HepG2 (cell line): ENCODE results near the gene EPHA5. TPM values are rescaled to one million over a fixed set of nuclear protein-coding genes. Genes with fewer than 3 reads are reported as not detected.

ENCODE experiments used
- ATAC-seq: fragments of 200-7000 bp; cut with Tn5 transposase; 3 replicates; pipeline ENCODE4 v1.9.1; 2020; ENCODE audit warnings: mild to moderate bottlenecking, moderate library complexity
- BruUV-seq: library from RNA; stranded (reverse); fragments of 400-500 nt; replicated peaks from 2 replicates; lab custom pipeline; 2021; lab: Mats Ljungman, UMichigan
- CTCF ChIA-PET: fragments of 300-600 bp; formaldehyde crosslinking; extraction: SDS; loops from one replicate; lab custom pipeline; 2021; ENCODE audit warnings: low total read pairs, inconsistent platforms, low intra/inter-chr PET ratio; lab: Yijun Ruan, JAX
- POLR2A ChIA-PET: fragments of 350-600 bp; sonication (Branson Sonifier 250); formaldehyde crosslinking; loops from one replicate; lab custom pipeline; 2020; ENCODE audit warnings: antibody characterized with exemption, inconsistent platforms; lab: Yijun Ruan, JAX
- DNase-seq: peaks from one replicate; pipeline ENCODE4 v3.0.0-alpha.2; 2015; ENCODE audit warnings: low spot score
- FAIRE-seq: peaks from 3 replicates; lab custom pipeline; 2011; peaks lifted over from hg19 to GRCh38; lab: Jason Lieb, UNC
- H2AFZ ChIP-seq: one replicate; pipeline ENCODE4 v1.6.1; 2011; ENCODE audit warnings: low read length, inconsistent platforms
- H3K27ac ChIP-seq: fragments of 300-600 bp; 3 replicates; pipeline ENCODE4 v1.8.0; 2011; ENCODE audit warnings: mixed run types, mild to moderate bottlenecking, mixed read lengths, low read length, inconsistent platforms; ENCODE audit not compliant: insufficient read depth; ENCODE audit errors: extremely low read length
- H3K27me3 ChIP-seq, 2 experiments: fragments of 200-600 bp in 1 of 2; 2 replicates in 1 of 2; 3 replicates in 1 of 2; pipeline versions ENCODE4 v1.6.0 to v1.8.0; 2011; ENCODE audit warnings: low read length in 2 of 2, mild to moderate bottlenecking in 2 of 2, moderate library complexity in 2 of 2, inconsistent platforms in 1 of 2; ENCODE audit not compliant: insufficient read depth in 2 of 2, control insufficient read depth in 1 of 2
- H3K36me3 ChIP-seq, 2 experiments: fragments of 200-600 bp in 1 of 2; replicated peaks in 1 of 2; 2 replicates in 1 of 2; 3 replicates in 1 of 2; pipeline versions ENCODE4 v1.5.1 to v1.8.0; 2011; ENCODE audit warnings: low read length in 2 of 2, inconsistent platforms in 1 of 2; ENCODE audit not compliant: insufficient read depth in 2 of 2, control insufficient read depth in 1 of 2
- H3K4me1 ChIP-seq: 2 replicates; pipeline ENCODE4 v1.5.1; 2012; ENCODE audit warnings: low read length, inconsistent platforms; ENCODE audit not compliant: insufficient read depth
- H3K4me2 ChIP-seq: 2 replicates; pipeline ENCODE4 v1.6.0; 2011; ENCODE audit warnings: low read depth, low read length, inconsistent platforms
- H3K4me3 ChIP-seq, 3 experiments: fragments of 200-600 bp in 1 of 3; sonication (generic), shearing (Covaris generic) in 1 of 3; replicated peaks in 1 of 3; 2 replicates each; pipeline ENCODE4 v1.5.1; 2011 to 2016; ENCODE audit warnings: low read length in 3 of 3, inconsistent platforms in 2 of 3, low read depth in 2 of 3, mild to moderate bottlenecking in 2 of 3, control low read depth in 1 of 3, mixed read lengths in 1 of 3; ENCODE audit not compliant: insufficient read depth in 1 of 3
- H3K79me2 ChIP-seq: one replicate; pipeline ENCODE4 v1.6.1; 2011; ENCODE audit warnings: low read length, inconsistent platforms; ENCODE audit not compliant: insufficient read depth
- H3K9ac ChIP-seq: 2 replicates; pipeline ENCODE4 v1.6.0; 2011; ENCODE audit warnings: mild to moderate bottlenecking, low read depth, low read length, inconsistent platforms; ENCODE audit not compliant: insufficient read depth
- H3K9me3 ChIP-seq: 2 replicates; pipeline ENCODE4 v1.5.1; 2012; ENCODE audit warnings: mild to moderate bottlenecking, low read length
- H4K20me1 ChIP-seq: 2 replicates; pipeline ENCODE4 v1.6.0; 2011; ENCODE audit warnings: inconsistent platforms, mild to moderate bottlenecking, low read length, moderate library complexity; ENCODE audit not compliant: insufficient read depth
- HNF4G ChIP-seq, 2 experiments: sonication (generic) in 1 of 2; formaldehyde crosslinking in 1 of 2; IDR thresholded peaks; 2 replicates each; pipeline versions ENCODE4 v1.4.0 to v1.6.1; 2011 to 2020; ENCODE audit warnings: borderline replicate concordance in 2 of 2, low read depth in 2 of 2, mild to moderate bottlenecking in 2 of 2, low read length in 1 of 2, missing genetic modification reagents in 1 of 2, moderate library complexity in 1 of 2
- MAZ ChIP-seq, 2 experiments: sonication (generic) in 1 of 2; formaldehyde crosslinking in 1 of 2; IDR thresholded peaks; 2 replicates each; pipeline versions ENCODE4 v1.5.0 to v1.6.1; 2012 to 2020; ENCODE audit warnings: low read depth in 2 of 2, mild to moderate bottlenecking in 2 of 2, borderline replicate concordance in 1 of 2, improper control_type of control experiment in 1 of 2, low read length in 1 of 2, missing genetic modification reagents in 1 of 2, moderate library complexity in 1 of 2
- NFIC ChIP-seq: IDR thresholded peaks from 2 replicates; pipeline ENCODE4 v1.6.1; 2012; ENCODE audit warnings: mild to moderate bottlenecking, low read length, inconsistent platforms
- PHB2 ChIP-seq: fragments of 450-650 bp; IDR thresholded peaks from 2 replicates; pipeline ENCODE4 v1.6.1; 2018; ENCODE audit not compliant: partially characterized antibody
- PRPF4 ChIP-seq: fragments of 200-400 bp; formaldehyde crosslinking; IDR thresholded peaks from 2 replicates; pipeline ENCODE4 v1.6.1; 2016; ENCODE audit warnings: low read length, low read depth; ENCODE audit not compliant: poor library complexity, severe bottlenecking
- THYN1 ChIP-seq: sonication (generic); formaldehyde crosslinking; IDR thresholded peaks from 2 replicates; pipeline ENCODE4 v1.8.1; 2023; ENCODE audit warnings: low read depth, mild to moderate bottlenecking, moderate library complexity, missing genetic modification reagents, borderline replicate concordance
- U2AF2 ChIP-seq: fragments of 200-400 bp; formaldehyde crosslinking; IDR thresholded peaks from 2 replicates; pipeline ENCODE4 v1.6.1; 2017; ENCODE audit warnings: low read depth, mild to moderate bottlenecking, low read length
- ZBTB7A ChIP-seq: sonication (generic); formaldehyde crosslinking; IDR thresholded peaks from 2 replicates; pipeline ENCODE4 v1.8.0; 2022; ENCODE audit warnings: mild to moderate bottlenecking, missing genetic modification reagents
- ZNF230 ChIP-seq: sonication (generic); formaldehyde crosslinking; IDR thresholded peaks from 2 replicates; pipeline ENCODE4 v1.4.0; 2020; ENCODE audit warnings: mild to moderate bottlenecking, missing genetic modification reagents
- ZNF598 ChIP-seq: sonication (generic); formaldehyde crosslinking; IDR thresholded peaks from 2 replicates; pipeline ENCODE4 v1.5.1; 2020; ENCODE audit warnings: mild to moderate bottlenecking, missing genetic modification reagents, borderline replicate concordance
- ZNF768 ChIP-seq: sonication (generic); formaldehyde crosslinking; IDR thresholded peaks from 2 replicates; pipeline ENCODE4 v1.4.0; 2020; ENCODE audit warnings: missing genetic modification reagents
- WGBS: methylation state at CpG from one replicate; pipeline ENCODE4 v1.1.6; 2017; ENCODE audit warnings: low lambda C conversion rate; 5-methylcytosine and 5-hydroxymethylcytosine counted together
- in situ Hi-C: cut with HindIII; loops from 2 replicates; pipeline ENCODE4 v1.10.0; 2017; ENCODE audit warnings: low pct_unique_long_range_greater_than_20kb; ENCODE audit not compliant: extremely low pct_ligation_motif_present
- intact Hi-C: fragments of 100-400 bp; cut with micrococcal nuclease; formaldehyde crosslinking; loops from one replicate; pipeline ENCODE4 v1.10.0; 2022; ENCODE audit not compliant: unreplicated experiment
- polyA plus RNA-seq, 8 experiments: library from polyadenylated mRNA; depleted of rRNA in 3 of 8; stranded (reverse) in 7 of 8; unstranded in 1 of 8; fragments of >200 nt; fragmentation: Illumina TruSeq in 4 of 8; extraction: Trizol in 4 of 8; gene quantifications; 2 replicates each; pipeline versions ENCODE4 v1.2.1 to v1.2.3, GENCODE V29; 2011 to 2016; ENCODE audit warnings: low read depth in 4 of 8, missing spikeins in 1 of 8, mixed read lengths in 1 of 8; ENCODE audit not compliant: insufficient read depth in 1 of 8
- total RNA-seq, 5 experiments: library from RNA; depleted of rRNA; stranded (reverse); fragments of >200 nt; fragmentation: Illumina TruSeq; extraction: Trizol; gene quantifications; 2 replicates each; pipeline ENCODE4 v1.2.3, GENCODE V29; 2016; ENCODE audit warnings: low read depth in 1 of 5
- TF ChIP-seq, protein P1 (sequence below): sonication (generic); formaldehyde crosslinking; IDR thresholded peaks from 2 replicates; pipeline ENCODE4 v1.4.0; 2020; ENCODE audit warnings: missing genetic modification reagents; ENCODE audit errors: not compliant biosample characterization
- TF ChIP-seq, protein P2 (sequence below): sonication (generic); formaldehyde crosslinking; IDR thresholded peaks from 2 replicates; pipeline ENCODE4 v1.4.0; 2020; ENCODE audit warnings: mild to moderate bottlenecking, missing genetic modification reagents, borderline replicate concordance
- TF ChIP-seq, protein P3 (sequence below): sonication (generic); formaldehyde crosslinking; IDR thresholded peaks from 2 replicates; pipeline ENCODE4 v1.4.0; 2020; ENCODE audit warnings: missing genetic modification reagents
- TF ChIP-seq, protein P4 (sequence below): sonication (generic); formaldehyde crosslinking; IDR thresholded peaks from 2 replicates; pipeline ENCODE4 v1.5.1; 2020; ENCODE audit warnings: missing genetic modification reagents, mild to moderate bottlenecking, borderline replicate concordance
- TF ChIP-seq, protein P5 (sequence below): IDR thresholded peaks from 2 replicates; pipeline ENCODE4 v1.6.1; 2016; ENCODE audit warnings: missing compliant biosample characterization, missing genetic modification reagents, borderline replicate concordance

The EPHA5 gene
- total and polyA plus RNA-seq, 2 of the 13 experiments (the other 11 are each of a cell fraction or from before 2014, with no cell fraction given) = not detected

DNA sequence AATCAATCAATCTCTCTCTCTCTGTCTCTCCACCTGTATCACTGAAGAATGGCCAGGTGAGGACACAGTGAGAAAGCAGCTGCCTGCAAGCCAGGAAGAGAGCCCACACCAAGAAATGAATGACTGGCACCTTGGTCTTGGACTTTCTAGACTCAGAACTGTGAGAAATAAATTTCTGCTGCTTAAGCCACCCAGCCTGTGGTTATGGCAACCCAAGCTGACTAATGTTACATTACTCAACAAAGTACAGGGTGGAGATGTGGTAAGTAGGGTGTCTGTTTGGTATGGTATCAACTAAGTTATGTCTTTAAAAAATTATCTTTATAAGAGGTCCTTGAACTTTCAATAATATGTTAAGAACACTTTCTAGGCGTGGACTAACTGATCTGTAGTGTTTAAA, 159.3 kb downstream of the EPHA5 start:
- no peak overlapping the region for H3K4me3 ChIP-seq
- H3K27me3 ChIP-seq = no peaks in the 10 kb centered on the region
- no peak overlapping the region for H3K9ac ChIP-seq
- H3K4me1 ChIP-seq = no peaks in the 10 kb centered on the region
- no peak overlapping the region for H2AFZ ChIP-seq
- intact Hi-C loops = no loop called here
- 0% methylated on average over 1 of the region's 1 CpG for WGBS
- ChIA-PET POLR2A (no interaction called here), CTCF (no interaction called here)
- no peak for DNase-seq
- in situ Hi-C loops = no loop called here
- no peaks in the 10 kb centered on the region for H4K20me1 ChIP-seq
- no peak overlapping the region for H3K27ac ChIP-seq
- no peaks in the 10 kb centered on the region for H3K36me3 ChIP-seq
- H3K9me3 ChIP-seq = no peaks in the 10 kb centered on the region
- H3K79me2 ChIP-seq = no peaks in the 10 kb centered on the region
- FAIRE-seq = no peak
- TF ChIP-seq, protein P1, sequence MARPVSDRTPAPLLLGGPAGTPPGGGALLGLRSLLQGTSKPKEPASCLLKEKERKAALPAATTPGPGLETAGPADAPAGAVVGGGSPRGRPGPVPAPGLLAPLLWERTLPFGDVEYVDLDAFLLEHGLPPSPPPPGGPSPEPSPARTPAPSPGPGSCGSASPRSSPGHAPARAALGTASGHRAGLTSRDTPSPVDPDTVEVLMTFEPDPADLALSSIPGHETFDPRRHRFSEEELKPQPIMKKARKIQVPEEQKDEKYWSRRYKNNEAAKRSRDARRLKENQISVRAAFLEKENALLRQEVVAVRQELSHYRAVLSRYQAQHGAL (CRISPR knock-in tag) = no peak
- no peak for TF ChIP-seq ZNF768 (CRISPR knock-in tag)
- TF ChIP-seq, protein P2, sequence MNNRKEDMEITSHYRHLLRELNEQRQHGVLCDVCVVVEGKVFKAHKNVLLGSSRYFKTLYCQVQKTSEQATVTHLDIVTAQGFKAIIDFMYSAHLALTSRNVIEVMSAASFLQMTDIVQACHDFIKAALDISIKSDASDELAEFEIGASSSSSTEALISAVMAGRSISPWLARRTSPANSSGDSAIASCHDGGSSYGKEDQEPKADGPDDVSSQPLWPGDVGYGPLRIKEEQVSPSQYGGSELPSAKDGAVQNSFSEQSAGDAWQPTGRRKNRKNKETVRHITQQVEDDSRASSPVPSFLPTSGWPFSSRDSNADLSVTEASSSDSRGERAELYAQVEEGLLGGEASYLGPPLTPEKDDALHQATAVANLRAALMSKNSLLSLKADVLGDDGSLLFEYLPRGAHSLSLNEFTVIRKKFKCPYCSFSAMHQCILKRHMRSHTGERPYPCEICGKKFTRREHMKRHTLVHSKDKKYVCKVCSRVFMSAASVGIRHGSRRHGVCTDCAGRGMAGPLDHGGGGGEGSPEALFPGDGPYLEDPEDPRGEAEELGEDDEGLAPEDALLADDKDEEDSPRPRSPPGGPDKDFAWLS (CRISPR knock-in tag) = no peak
- no peak for TF ChIP-seq ZNF598 (CRISPR knock-in tag)
- TF ChIP-seq, protein P3, sequence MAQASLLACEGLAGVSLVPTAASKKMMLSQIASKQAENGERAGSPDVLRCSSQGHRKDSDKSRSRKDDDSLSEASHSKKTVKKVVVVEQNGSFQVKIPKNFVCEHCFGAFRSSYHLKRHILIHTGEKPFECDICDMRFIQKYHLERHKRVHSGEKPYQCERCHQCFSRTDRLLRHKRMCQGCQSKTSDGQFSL (CRISPR knock-in tag) = no peak
- no peak for TF ChIP-seq U2AF2
- TF ChIP-seq, protein P4, sequence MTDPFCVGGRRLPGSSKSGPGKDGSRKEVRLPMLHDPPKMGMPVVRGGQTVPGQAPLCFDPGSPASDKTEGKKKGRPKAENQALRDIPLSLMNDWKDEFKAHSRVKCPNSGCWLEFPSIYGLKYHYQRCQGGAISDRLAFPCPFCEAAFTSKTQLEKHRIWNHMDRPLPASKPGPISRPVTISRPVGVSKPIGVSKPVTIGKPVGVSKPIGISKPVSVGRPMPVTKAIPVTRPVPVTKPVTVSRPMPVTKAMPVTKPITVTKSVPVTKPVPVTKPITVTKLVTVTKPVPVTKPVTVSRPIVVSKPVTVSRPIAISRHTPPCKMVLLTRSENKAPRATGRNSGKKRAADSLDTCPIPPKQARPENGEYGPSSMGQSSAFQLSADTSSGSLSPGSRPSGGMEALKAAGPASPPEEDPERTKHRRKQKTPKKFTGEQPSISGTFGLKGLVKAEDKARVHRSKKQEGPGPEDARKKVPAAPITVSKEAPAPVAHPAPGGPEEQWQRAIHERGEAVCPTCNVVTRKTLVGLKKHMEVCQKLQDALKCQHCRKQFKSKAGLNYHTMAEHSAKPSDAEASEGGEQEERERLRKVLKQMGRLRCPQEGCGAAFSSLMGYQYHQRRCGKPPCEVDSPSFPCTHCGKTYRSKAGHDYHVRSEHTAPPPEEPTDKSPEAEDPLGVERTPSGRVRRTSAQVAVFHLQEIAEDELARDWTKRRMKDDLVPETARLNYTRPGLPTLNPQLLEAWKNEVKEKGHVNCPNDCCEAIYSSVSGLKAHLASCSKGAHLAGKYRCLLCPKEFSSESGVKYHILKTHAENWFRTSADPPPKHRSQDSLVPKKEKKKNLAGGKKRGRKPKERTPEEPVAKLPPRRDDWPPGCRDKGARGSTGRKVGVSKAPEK (CRISPR knock-in tag) = no peak
- no peak for TF ChIP-seq PHB2
- no peak for TF ChIP-seq ZBTB7A (CRISPR knock-in tag)
- no peak for TF ChIP-seq NFIC
- TF ChIP-seq HNF4G (IDR thresholded peaks at IDR 0.05; ENCODE audit: borderline replicate concordance, low read depth, low read length) = no peak
- TF ChIP-seq HNF4G (CRISPR knock-in tag; IDR thresholded peaks at IDR 0.05; ENCODE audit: borderline replicate concordance, low read depth) = no peak
- no peak for TF ChIP-seq MAZ (IDR thresholded peaks at IDR 0.05; ENCODE audit: borderline replicate concordance, low read depth, low read length)
- TF ChIP-seq MAZ (CRISPR knock-in tag; IDR thresholded peaks at IDR 0.05; ENCODE audit: low read depth) = no peak
- TF ChIP-seq THYN1 (CRISPR knock-in tag) = no peak
- TF ChIP-seq PRPF4 = no peak
- no peak for TF ChIP-seq ZNF230 (CRISPR knock-in tag)
- TF ChIP-seq, protein P5, sequence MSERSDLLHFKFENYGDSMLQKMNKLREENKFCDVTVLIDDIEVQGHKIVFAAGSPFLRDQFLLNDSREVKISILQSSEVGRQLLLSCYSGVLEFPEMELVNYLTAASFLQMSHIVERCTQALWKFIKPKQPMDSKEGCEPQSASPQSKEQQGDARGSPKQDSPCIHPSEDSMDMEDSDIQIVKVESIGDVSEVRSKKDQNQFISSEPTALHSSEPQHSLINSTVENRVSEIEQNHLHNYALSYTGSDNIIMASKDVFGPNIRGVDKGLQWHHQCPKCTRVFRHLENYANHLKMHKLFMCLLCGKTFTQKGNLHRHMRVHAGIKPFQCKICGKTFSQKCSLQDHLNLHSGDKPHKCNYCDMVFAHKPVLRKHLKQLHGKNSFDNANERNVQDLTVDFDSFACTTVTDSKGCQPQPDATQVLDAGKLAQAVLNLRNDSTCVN (CRISPR knock-in tag) = no peak
- BruUV-seq = no TSS peak
- ATAC-seq = no peak
- H3K4me2 ChIP-seq = no peak overlapping the region
